Activated naive CD4-positive, alpha-beta T cell treated with Interleukin-2 at 50 U/mL for 16 hours (primary cell): ENCODE data around the gene GIPC3.
"Not testable (repeated sequence)": the region's sequence is repeated elsewhere in the genome, so short reads cannot be mapped to it uniquely, and the experiment has no call there.

Experiments
- DNase-seq: peaks from one replicate; pipeline ENCODE4 v3.0.0-alpha.2; 2020

Gene GIPC3

DNA sequence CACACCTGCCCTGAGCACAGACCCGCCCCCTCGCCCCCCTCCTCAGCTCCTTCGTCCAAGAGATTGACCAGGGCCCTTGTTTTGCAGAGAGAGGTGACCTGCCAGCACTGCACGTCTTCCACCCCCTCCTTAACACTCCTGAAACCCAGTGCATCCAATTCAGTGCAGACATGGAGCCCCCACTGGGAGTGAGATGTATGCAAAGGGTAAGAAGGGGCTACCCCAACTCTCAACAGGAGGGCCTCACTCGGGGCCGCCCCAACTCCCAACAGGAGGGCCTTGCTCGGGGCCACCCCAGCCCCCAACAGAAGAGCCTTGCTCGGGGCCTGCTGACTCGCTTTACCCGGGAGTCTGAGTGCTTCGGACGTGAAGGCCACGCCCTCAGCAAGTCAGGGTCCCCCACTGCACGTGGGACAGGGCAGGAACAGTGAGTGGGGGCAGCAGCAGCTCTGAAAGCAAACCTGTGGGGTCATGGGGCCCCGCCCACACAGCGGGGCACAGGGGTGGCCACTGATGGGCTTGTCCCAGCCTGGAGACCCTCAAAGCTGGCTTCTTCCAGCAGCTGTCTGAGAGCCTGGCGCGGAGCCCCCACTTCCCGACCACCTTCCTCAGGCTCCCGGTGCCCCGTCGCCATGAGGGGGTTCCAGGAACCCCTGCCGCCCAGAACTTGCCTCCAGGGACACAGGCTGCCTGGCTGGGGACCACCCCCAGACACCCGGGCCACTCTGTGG, 35.7 kb downstream of the GIPC3 start:
- no peak for DNase-seq

DNA sequence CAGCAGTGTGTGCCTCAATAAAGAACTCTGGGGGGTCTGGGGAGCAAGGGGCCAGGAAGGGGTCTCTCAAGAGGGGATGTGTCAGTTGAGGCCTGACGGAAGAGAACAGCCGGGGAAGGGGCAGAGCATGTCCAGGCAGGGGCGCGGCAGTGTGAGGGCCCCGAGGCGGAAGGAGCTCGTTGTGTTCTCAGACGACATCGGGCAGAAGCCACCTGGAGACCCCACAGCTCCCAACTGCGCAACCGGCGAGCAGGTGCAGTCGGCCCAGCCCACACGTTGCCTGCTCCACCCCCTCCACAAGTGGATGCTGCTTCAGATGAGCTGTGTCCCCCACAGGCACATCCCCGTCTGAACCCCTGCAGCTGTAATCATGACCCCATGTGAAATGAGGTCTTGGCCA, 36.4 kb downstream of the GIPC3 start:
- no peak for DNase-seq

DNA sequence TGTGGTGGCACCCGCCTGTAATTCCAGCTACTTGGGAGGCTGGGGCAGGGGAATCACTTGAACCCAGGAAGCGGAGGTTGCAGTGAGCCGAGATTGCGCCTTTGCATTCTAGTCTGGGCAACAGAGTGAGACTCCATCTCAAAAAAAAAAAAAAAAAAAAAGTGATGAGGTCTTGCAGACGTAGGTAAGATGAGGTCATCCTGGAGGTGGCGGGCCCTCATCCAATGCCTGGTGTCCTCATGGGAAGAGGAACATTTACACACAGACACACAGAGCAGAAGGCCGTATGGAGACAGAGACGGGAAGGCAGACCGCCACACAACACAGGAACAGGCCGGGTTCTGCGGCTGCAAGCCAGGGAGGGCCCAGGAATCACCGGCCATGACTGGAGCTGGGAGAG, 36.9 kb downstream of the GIPC3 start:
- no peak for DNase-seq

DNA sequence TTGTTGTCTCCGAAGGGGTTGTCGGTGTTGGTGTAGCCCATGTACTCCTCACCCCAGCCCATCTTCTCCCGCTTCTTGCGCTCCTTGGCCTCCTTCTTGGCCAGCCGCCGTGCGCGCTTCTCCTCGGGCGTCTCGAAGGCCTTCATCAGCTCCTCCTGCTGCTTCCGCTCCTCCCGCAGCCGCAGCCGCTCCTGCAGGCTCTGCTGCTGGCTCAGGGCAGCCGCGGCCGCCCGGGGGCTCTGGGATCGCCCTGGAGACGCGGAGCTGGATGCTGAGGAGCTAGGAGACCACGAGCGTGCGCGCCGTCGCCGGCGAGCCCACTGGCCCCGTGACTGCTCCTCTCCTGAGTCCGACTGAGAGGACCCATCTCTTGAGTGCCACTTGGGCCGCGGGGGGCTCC, 38.4 kb downstream of the GIPC3 start:
- no peak for DNase-seq

DNA sequence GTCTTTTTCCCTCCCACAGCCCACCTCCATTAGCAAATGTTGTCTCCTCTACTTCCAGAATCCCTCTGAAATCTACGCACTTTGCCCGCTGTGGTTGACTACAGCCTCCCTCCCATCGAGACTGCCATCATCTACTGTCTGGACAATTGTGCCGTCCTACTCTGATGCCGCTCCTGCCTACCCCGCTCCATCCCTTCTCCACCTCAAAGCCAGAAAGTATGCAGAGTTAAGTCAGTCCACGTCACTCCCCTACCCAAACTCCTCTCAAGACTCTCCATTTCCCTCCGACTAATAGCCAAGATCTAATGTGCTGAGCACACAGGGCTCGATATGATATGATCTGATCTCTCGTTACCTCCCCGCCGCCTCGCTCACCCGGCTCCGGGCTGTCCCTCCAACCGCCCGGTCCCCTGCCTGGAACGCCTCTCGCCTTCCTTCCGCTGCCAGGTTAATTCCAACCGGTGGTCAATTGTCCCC, 40.8 kb downstream of the GIPC3 start:
- DNase-seq, result no peak

DNA sequence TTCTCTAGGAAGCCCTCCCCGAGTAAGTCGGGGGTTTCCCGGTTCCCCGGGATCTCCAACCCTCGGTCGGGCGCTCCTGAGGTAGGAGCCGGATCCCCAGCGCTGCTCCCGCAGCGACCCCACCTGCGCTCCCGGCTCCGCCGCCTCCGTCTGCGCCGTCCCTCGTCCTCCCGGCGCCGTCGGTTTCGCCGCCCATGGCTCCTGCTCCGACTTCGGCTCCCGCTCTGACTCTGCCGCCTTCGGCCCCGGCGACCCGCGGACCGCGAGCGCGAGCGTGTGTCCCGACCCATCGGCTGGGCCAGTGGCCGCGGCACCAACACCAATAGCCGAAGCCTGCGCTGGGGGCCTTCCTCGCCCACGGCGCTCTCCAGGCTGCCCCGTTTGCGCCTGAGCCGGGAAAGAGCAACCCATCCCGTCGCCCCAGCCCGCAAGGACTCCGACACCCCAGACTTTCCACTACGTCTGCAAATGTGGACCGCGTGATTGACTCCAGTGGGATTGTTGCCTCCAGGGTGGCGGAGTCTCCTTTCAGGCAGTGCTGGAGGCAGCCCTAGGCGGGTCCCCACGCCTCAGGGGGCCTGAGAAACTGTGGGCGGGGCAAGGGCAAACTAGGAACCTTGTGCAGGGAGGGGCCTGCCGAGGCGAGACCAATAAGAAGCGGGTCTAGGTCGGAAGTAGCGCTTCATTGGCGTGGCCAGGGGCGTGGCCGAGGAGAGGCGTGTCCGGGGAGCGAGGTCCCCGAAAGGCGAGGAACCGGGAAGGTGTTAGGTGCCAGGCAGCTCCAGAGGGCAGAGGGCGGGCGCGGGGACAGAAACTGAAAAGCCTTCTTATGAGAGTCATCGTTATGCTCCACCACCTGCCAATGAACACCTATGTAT, 41.4 kb downstream of the GIPC3 start, which contains the start of gene CACTIN:
Gene CACTIN (minus strand): TSS at position 318 of the 878 bp plus-strand sequence. CDS start 28 bp downstream, at position 290.
- DNase-seq, result peak; percentile 99

DNA sequence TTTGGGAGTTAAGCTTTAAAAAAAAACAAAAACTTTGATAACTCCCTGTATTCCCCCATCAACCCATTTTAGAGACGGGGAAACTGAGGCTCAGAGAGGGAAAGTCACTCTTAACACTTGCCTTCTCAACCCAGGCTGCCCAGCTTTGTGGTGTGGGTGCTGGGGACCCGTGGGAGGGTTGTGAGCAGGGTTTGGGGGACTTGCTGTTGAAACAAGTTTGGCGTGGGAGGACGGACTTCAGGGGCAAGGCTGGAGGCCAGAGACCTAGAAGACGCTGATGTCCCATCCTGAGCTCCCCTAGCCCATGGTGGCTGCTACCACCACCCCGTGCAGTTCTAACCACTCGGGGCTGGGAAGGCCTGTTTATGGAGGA, 42.1 kb downstream of the GIPC3 start:
- DNase-seq, result no peak

DNA sequence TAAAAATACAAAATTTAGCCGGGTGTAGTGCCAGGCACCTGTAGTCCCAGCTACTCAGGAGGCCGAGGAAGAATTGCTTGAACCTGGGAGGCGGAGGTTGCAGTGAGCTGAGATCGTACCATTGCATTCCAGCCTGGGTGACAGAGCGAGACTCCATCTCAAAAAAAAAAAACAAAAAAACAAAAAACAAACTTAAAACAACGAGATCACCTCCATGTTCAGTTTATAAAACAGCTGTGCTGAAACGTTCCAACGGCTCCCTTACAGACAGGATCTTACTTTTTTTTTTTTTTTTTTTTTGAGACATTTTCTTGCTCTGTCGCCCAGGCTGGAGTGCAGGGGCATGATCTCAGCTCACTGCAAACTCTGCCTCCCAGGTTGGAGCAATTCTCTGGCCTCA, 43.5 kb downstream of the GIPC3 start:
- DNase-seq, result not testable (repeated sequence)

DNA sequence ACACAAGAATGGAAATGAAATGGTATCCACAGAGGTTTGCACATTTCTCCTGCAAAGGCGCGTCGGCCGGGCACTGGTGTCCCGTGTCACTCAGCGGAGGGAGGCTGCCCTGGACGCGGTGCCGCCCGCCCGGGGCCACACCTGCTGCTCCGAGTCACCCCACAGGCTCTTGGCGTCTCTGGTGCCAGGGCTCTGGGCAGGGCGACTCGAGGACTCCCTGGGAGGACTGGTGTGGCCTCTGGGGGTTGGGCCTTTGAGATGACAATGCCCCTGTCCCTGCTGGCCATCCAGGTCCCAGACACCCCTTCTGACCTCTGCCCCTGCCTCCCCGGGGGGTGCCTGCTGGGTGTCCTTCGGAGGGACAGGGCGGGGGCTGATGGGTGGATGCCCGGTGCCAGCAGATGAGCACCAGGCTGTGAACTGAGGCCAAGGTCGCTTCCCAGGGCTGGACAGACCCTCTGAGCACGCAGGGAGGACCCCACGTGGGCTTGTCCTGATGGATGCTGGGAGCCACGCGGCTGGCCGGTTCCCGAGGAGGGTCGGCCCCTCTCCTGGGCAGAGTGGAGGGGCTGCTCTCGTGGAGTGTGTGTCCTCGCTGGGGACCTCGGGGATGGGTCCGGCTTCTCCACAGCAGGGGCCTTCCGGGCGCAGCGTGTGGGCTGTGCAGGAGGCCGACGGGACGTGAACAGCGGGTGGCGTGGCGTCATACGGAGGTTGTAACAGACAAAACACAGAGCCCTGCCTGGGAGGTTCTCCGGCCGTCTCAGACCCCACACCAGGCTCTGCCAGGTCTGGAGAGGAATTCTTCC, 46.0 kb downstream of the GIPC3 start:
- no peak for DNase-seq

DNA sequence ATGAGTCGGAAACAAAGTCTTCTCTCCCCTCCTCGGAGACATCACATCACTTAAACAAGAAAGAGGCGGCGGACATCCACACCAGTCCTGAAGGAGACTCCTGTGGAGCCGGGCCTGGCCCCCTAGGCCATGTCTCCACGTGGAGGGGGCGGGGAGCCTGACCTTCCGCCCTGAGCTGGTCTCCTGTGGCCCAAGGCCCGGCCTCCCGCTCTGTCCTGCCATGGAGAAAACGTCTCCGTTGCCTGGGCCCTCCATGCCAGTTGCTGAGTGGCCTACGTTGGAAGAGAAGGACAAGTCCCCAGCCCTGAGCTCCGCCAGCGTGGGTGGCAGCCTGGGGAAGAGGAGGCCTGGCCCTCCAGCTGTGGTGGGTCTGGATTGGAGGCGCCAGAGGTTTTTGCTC, 46.8 kb downstream of the GIPC3 start:
- no peak for DNase-seq

DNA sequence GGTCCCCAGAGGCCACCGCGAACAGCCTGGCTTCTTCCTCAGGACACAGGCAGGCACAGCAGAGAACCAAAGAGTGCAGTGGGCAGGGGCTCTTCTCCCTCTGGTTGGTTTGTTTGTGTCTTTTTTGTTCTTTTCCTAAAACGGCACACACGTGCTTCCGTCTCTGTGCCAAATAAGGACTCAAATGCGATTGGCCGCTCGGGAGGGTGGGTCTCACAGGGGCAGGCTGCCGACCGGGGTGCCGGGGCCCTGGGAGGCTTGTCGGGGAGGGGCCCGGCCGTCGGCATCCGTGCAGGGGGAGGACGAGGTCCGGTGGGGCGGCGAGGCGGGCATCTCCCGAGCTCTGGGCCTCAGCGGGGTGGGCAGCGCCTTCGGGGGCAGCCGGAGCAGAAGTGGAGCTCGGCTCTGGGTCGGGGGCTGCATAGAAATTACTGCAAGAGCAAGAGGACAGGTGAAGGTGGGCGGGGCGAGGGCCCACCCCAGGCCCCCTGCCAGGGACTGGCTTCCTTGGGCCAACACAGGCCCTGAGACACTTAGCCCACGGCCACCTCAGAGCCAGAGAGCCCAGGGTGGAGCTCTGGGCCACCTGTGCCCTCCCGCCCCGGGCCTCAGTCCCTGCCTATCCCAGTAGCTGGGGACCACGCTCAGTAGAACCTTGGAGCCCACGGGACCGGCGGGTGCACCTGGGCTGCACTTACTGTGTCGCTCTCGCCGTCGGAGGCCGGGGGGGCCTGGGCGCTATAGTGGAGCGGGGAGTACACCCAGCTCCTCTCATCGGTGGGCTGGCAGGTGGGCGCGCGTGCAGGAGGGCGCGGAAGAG, 47.7 kb downstream of the GIPC3 start:
- no peak for DNase-seq

DNA sequence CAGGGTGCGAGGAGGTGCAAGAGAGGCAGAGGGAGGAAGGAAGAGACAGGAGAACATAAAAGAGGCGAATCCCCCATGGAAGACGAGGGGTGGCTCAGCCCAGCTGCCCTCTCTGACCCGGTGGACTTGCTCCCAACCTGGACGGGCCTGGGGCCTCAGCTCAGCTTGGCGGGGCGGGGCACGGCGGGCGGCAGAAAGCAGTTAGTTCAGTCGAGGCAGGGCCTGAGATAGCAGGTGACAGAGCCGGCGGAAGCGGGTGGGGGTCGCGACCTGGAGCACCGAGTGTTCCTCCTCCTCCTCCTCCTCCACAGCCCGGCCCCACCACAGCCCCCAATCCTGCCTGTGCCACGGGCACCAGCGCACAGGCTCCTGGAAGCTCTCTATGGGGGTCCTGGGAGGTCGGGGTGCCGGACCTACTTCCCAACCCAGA, 48.3 kb downstream of the GIPC3 start:
- no peak for DNase-seq

DNA sequence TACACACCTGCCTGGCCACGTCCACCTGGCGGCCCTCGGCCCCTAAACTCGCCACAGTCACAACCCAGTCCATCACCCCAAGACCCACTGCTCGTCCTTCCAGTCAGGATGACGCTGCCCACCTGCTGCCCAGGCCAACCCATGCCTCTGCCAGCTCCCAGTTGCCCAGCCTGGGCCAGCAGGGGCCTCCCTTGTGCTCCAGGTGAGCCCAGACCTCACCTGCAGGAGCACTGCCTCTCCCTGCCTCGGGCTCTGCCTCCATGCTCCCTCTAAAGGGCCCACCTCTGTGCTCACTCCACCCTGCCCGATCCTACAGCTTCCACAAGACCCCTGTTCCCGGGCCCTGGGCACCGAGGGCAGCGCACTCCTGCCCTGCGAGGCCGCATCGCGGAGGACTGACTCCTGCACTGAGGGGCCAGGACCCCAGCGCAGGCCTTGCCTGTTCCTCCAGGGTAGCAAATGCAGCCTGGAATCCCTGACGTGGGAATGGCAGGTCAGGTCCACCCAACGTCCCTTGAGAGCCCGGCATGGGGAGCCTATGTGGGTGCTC, 49.3 kb downstream of the GIPC3 start:
- DNase-seq, result no peak

DNA sequence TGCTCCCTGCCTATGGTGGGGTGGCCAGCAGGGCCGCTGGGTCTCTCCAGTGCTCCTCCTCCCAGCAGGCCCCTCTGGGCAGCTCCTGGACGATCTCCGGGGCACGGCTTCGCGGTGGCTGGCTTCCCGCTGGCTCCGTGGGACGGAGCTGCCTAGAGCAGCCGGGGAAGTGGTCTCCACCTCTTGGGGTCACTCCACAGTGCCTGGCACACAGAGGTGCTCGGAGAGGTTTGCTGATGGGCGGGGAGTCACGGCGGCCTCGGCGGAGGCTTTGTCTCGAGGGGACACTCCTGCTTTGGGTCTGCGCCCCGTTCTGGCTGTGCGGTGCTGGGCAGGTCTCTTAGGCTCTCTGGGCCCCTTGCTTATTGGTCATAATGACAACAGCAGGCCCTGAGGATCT, 51.2 kb downstream of the GIPC3 start:
- DNase-seq, result no peak

DNA sequence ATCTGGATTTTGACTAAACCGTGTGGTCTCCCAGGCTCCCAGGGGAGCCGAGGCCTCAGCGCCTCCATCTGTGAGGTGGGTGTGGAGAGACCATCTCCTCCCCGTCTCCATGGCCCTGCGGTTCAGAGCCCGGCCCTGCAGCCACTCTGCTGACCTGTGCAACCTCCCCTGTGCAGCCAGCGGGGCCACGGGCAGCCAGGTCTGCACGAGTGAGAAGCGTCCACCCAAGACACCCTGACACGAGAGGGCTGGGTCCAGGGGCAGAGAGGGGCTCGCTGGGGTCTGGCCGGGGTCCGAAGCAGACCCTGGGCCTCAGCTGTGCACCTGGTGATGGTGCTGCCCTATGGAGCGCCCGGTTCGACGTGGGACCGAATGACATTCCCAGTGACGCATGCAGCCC, 51.7 kb downstream of the GIPC3 start:
- DNase-seq, result no peak

DNA sequence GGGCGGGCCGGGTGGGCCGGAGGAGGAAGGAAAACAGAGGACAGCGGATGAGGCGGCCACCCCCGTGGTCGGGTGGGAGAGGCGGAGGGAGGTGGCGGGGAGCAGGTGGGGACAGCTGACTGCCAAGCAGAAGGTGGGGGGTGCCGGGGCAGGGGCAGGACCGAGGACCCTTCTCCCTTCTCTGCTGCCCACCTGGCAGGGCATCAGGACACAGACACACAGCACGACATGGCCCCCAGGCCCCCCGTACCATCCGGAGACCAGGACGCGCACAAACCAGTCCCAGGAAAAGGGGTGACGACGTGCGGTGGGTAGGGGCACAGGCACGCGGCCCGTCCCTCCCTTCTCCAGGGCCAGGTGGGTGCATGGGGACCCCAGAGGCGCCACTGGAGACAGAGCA, 52.3 kb downstream of the GIPC3 start:
- DNase-seq, result no peak

DNA sequence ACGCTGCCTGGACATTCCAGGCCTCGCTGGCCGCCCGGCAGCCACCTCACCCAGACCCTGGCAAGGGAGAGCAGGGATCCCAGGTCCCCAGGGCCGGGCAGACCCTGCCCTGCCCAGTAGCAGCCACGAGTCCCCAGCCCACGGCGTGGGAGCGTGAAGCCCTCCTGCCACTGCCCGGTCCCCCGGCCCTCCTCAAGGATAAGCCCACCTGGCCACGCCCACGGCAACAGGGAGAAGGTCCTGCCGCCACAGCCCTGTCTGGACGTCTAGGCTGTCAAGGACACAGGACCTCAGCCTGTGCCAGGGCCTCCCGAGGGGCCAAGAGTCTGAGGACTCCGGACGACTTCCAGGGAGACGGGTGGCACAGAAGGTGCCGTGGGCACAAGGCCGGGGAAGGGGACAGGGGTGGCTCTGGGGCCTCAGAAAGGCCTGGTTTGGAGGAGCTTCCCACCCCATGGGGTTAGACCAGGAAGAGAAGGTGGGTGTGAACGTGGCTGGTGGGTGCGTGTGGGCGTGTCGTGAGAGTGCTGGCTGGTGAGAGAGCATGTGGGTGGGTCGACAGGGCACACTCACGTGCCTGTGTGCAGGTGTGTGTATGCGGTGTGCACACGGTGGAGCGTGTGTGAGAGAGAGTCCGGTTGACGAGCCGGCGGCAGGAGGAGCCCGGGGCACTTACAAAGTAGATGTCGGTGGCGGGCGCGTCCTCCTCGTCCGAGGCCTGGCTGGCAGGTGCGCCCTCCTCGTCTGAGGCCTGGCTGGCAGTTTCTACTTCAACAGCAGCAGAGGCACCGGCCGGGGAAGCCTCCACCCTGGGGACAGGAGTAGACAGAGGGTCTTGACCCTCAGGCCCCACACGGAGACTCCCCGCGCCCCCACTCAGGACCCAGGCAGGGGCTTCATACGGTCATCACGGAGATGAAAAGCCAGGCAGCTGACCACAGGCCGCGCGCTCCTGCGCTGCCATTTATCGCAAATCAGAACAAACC, 53.2 kb downstream of the GIPC3 start:
- DNase-seq, result no peak

DNA sequence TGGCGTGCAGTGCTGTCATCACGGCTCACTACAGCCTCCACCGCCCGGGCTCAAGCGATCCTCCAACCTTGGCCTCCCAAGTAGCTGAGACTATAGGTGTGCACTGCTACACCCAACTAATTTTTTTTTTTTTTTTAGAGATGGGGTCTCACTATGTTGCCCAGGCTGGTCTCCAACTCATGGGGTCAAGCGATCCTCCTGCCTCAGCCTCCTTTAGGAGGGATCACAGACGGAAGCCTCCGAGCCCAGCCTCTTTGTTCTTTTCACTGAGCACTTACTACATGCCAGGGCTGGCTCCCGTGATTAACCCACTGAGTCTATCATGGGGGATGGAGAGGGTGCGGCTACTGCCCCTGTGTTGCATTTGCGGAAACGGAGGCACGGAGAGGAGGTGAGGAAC, 54.2 kb downstream of the GIPC3 start:
- no peak for DNase-seq

DNA sequence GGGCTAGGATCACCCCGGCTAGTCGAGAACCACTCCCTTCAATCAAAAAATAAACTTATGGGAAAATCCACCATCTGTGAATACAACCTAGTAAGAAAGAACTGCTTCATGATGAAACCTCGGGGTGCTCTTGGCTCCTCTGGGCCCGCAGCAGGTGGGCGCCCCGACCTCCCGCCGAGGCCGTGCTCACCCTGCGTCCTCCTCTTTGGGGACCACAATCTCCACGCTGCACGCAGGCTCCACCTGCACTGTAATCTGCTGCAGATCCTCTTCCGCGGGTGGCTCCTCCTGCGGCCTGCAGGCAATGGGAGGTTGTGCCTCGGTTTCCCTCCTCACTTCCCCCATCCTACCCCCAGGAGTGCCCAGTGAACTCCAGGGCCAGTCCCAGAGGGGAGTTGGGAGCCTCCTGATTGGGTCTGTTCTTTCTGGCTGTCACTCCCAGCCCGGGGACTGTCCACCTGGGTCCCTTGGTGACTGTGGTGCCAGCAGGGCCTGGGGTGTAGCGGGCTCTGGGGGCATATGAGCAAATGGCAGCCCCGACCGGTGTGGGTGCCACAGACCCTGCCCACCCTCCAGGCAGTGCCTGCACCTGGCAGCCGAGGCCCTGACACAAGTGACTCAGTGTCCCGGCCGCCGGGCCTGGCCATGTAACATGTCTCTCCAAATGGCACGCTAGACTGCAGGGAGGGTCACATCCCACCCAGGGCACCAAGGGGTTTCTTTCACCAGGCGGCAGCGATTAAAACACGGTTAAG, 56.4 kb downstream of the GIPC3 start:
- DNase-seq, result no peak

DNA sequence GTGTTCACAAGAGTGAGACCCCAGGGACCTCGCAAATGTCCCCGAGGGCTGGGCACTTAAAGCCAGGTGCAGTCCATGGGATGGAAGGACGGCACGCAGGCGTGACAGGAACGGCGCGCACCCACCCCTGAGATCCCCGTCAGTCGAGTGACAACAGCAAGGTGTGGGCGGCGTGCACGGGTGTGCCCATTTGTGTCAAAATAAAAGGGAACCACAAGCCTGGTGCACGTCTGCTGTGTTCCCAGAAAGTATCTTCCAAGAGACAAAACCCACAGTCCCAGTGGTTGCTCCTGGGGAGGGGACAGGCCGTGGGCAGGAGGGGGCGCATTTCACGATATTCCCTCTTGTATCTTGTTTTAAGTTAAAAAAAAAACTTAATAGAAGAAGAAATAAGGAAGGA, 57.0 kb downstream of the GIPC3 start:
- DNase-seq, result no peak
